Body of pancreas (tissue), 4 donors: Measurements from ENCODE around the gene WNT3.

Source experiments
- CTCF ChIP-seq, 7 experiments: fragments of 450-650 bp in 4 of 7; fragments of 200-600 bp in 3 of 7; sonication (generic) in 3 of 7; IDR thresholded peaks; one replicate each; pipeline ENCODE4 v1.5.1; 2016 to 2019; ENCODE audit warnings: antibody characterized with exemption in 7 of 7
- POLR2A ChIP-seq, 3 donors: fragments of 450-650 bp; IDR thresholded peaks; one replicate each; pipeline ENCODE4 v1.6.1; 2016; ENCODE audit warnings: antibody characterized with exemption in 3 of 3, mild to moderate bottlenecking in 2 of 3

GRCh38 chr17:46814446-46814845, 4.0 kb downstream of the WNT3 start:
- TF ChIP-seq CTCF (IDR thresholded peaks at IDR 0.05) (no peak), POLR2A (IDR thresholded peaks at IDR 0.05) (no peak)
